Type B pancreatic cell (in vitro differentiated cells): ENCODE data around the gene GNA14. TPM values are rescaled to one million over a fixed set of nuclear protein-coding genes. Genes with fewer than 3 reads are reported as not detected.
"Not testable (repeated sequence)": the region's sequence is repeated elsewhere in the genome, so short reads cannot be mapped to it uniquely, and the experiment has no call there.

ENCODE experiments used
- DNase-seq: peaks from one replicate; pipeline ENCODE4 v3.0.0; 2021; ENCODE audit warnings: mixed read lengths; ENCODE audit not compliant: unreplicated experiment; ENCODE audit errors: extremely low spot score
- H3K27ac Mint-ChIP-seq: 2 replicates; pipeline ENCODE4 v1.8.0; 2021; ENCODE audit warnings: mild to moderate bottlenecking, mixed read lengths
- H3K27me3 Mint-ChIP-seq: 2 replicates; pipeline ENCODE4 v1.8.0; 2021; ENCODE audit warnings: mixed read lengths
- H3K36me3 Mint-ChIP-seq: 2 replicates; pipeline ENCODE4 v1.8.0; 2021; ENCODE audit warnings: mixed read lengths
- H3K4me1 Mint-ChIP-seq: one replicate; pipeline ENCODE4 v1.8.0; 2021; ENCODE audit warnings: mixed read lengths; ENCODE audit not compliant: unreplicated experiment
- H3K4me3 Mint-ChIP-seq: 2 replicates; pipeline ENCODE4 v1.8.0; 2021; ENCODE audit warnings: mild to moderate bottlenecking, mixed read lengths
- H3K9me3 Mint-ChIP-seq: 2 replicates; pipeline ENCODE4 v1.8.0; 2021; ENCODE audit warnings: mixed read lengths
- total RNA-seq: library from RNA; stranded (reverse); gene quantifications from 2 replicates; pipeline ENCODE4 v1.2.1, GENCODE V29; 2021; ENCODE audit warnings: low replicate concordance
- TF ChIP-seq, protein P1 (sequence below): fragments of 200-600 bp; sonication (generic); conservative IDR thresholded peaks from 2 replicates; pipeline ENCODE4 v1.5.0; 2021; ENCODE audit warnings: antibody characterized with exemption, mild to moderate bottlenecking

GNA14 gene
- total RNA-seq, 1 donor from 2014 or later: not detected

DNA sequence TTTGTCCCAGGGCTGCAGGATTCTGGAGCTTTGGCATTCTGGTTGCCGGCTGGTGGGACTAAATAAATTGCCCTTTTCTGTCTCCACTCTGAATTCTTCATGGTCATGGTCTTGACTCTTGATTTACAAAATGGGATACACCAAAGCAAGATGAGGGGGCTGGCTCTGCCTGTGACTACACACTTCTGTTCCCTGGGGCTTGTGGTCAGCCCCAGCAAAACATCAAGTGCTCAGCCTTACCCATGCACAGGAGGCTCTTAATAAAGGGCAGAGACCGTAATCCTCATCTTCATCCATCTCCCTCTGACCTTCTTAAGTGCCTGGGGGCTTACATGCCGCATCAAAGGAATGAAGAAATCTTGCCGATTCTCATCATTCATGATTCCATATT, 198.0 kb downstream of the GNA14 start:
- Mint-ChIP-seq H3K9me3 (peaks cover 9% of the 10 kb centered on the region), H3K27ac (peak overlapping the region; percentile 1), H3K36me3 (peaks cover 4% of the 10 kb centered on the region), H3K27me3 (peaks cover 7% of the 10 kb centered on the region), H3K4me1 (no peaks in the 10 kb centered on the region), H3K4me3 (no peak overlapping the region)
- TF ChIP-seq, protein P1, sequence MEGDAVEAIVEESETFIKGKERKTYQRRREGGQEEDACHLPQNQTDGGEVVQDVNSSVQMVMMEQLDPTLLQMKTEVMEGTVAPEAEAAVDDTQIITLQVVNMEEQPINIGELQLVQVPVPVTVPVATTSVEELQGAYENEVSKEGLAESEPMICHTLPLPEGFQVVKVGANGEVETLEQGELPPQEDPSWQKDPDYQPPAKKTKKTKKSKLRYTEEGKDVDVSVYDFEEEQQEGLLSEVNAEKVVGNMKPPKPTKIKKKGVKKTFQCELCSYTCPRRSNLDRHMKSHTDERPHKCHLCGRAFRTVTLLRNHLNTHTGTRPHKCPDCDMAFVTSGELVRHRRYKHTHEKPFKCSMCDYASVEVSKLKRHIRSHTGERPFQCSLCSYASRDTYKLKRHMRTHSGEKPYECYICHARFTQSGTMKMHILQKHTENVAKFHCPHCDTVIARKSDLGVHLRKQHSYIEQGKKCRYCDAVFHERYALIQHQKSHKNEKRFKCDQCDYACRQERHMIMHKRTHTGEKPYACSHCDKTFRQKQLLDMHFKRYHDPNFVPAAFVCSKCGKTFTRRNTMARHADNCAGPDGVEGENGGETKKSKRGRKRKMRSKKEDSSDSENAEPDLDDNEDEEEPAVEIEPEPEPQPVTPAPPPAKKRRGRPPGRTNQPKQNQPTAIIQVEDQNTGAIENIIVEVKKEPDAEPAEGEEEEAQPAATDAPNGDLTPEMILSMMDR: no peak
- DNase-seq: no peak

DNA sequence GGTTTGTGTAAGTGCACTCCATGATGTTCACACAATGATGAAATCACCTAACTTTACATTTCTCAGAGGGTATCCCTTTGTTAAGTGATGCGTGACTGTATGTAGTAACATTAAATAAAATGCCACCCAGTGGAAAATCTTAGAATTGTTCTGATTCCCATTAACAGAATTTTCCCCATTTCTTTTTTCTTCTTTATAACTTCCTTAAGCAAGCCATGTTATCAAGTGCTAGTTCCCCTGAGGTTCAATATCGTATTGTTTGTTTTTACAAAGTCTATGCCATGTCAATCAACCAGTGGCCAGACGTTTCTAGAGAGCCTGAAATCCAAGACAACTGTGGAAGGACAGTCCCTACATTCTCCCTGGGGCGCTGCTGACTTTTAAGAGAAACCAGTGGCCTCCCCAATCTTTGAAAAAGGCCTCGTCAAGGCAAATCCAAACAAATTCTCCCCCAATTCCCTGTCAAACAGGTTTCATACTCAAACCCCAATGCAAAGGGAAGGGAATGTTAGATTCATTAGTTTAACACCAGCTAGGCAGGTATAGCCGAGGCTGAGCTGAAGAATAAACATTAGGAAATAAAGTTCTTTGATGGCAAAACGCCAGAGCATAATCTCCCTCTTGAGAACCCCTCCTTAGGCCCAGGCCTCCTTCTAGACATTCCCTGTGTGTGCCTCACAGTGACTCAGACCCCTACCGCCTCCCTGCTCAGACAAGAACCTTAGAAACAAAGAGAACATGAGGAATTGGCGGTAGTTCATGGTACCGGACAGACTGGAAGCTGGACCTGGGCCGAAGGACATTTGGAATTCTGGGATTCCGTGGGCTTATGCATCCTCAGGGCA, 198.7 kb downstream of the GNA14 start:
- H3K4me1 Mint-ChIP-seq: no peaks in the 10 kb centered on the region
- peaks cover 4% of the 10 kb centered on the region for H3K36me3 Mint-ChIP-seq
- TF ChIP-seq, protein P1: peak; percentile 45
- no peak overlapping the region for H3K4me3 Mint-ChIP-seq
- H3K27ac Mint-ChIP-seq: peak overlapping the region; percentile 55
- H3K27me3 Mint-ChIP-seq: peaks cover 13% of the 10 kb centered on the region
- DNase-seq: no peak
- H3K9me3 Mint-ChIP-seq: peaks cover 9% of the 10 kb centered on the region

DNA sequence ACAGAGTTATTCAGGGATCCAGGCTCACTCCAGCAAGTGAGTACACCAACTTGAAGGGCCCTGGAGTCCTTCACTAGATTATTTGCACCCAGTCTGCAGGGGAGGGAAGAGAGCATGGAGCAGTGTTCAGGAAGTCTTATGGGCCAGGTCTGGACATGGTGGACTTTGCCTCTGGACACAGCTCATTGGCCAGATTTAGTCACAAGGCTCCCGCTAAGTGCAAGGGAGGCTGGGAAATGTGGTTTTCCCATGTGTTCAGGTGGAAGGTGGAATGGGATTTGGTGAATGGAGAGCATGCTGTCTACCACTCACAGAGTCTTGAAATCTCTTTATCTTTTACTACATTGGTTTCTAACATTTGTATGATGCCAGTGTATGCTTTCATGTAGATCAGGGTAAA, 200.5 kb downstream of the GNA14 start:
- Mint-ChIP-seq H3K36me3 (peaks cover 4% of the 10 kb centered on the region), H3K4me3 (no peak overlapping the region), H3K9me3 (peaks cover 9% of the 10 kb centered on the region), H3K27me3 (peaks cover 20% of the 10 kb centered on the region), H3K4me1 (no peaks in the 10 kb centered on the region), H3K27ac (no peak overlapping the region)
- TF ChIP-seq, protein P1: no peak
- no peak for DNase-seq

DNA sequence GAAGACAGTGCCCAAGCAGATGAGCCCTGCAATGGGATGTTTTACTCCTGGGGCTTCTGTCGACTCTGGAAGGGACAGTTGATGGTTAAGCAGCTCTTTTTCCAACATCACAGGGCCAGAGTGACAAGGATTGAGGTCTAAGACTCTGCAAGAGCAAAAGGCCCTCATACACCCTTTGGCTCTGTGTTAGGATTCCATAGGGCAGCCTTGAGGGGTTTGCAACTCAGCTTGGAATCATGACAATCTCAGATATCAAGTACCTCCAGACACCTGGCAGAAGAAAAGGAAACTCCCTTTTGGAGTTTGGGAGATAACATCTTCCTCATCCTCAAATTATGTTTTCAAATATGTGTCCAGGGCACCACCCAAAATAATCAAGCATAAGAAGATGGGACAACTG, 205.7 kb downstream of the GNA14 start:
- no peak overlapping the region for H3K27ac Mint-ChIP-seq
- no peak overlapping the region for H3K4me3 Mint-ChIP-seq
- no peaks in the 10 kb centered on the region for H3K36me3 Mint-ChIP-seq
- no peaks in the 10 kb centered on the region for H3K9me3 Mint-ChIP-seq
- no peak for DNase-seq
- H3K4me1 Mint-ChIP-seq: peaks cover 9% of the 10 kb centered on the region
- TF ChIP-seq, protein P1: no peak
- H3K27me3 Mint-ChIP-seq: peaks cover 36% of the 10 kb centered on the region

DNA sequence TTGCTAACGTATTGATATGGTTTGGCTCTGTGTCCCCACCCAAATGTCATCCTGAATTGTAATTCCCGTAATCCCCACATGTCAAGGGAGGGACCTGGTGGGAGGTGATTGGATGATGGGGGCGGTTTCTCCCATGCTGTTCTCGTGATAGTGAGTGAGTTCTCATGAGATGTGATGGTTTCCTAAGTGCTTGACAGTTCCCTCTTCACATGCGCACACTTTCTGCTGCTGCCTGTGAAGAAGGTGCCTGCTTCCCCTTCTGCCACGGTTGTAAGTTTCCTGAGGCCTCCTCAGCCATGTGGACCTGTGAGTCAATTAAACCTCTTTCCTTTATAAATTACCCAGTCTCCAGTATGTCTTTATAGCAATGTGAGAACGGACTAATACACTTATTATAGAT, 207.0 kb downstream of the GNA14 start:
- not testable (repeated sequence) for DNase-seq, H3K4me3 Mint-ChIP-seq, H3K9me3 Mint-ChIP-seq, H3K27ac Mint-ChIP-seq, H3K36me3 Mint-ChIP-seq, H3K4me1 Mint-ChIP-seq
- H3K27me3 Mint-ChIP-seq: peaks cover 36% of the 10 kb centered on the region

DNA sequence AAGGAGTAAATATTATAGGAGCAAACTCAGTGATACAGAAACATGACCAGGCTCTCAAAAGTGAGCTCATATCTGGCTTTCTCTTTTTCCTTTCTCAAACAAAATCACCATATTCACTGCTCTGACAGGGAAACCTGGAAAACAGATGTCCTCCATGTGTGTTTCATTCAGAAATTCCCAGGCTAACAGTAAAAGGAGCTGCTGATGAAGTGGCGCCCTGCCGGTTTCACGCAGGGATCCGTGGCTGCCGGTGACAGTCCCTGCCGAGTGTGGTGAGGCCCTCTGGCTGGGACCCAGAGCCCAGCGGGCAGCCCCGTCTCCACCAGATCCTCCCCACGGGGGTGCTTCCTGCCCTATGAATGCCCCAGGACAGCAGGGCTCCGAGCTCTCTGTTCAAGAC, 208.1 kb downstream of the GNA14 start:
- peaks cover 35% of the 10 kb centered on the region for H3K27me3 Mint-ChIP-seq

More for the DNA sequence above, 208.1 kb downstream of the GNA14 start:
- no peak overlapping the region for H3K27ac Mint-ChIP-seq
- TF ChIP-seq, protein P1: no peak
- no peak for DNase-seq
- no peak overlapping the region for H3K4me3 Mint-ChIP-seq
- H3K4me1 Mint-ChIP-seq: peaks cover 9% of the 10 kb centered on the region
- no peaks in the 10 kb centered on the region for H3K36me3 Mint-ChIP-seq
- H3K9me3 Mint-ChIP-seq: no peaks in the 10 kb centered on the region
